GM18909 (cell line): ENCODE data around the gene IKZF2.

Source experiments
- ATAC-seq: cut with Tn5 transposase; IDR thresholded peaks from one replicate; pipeline ENCODE4 v1.9.1; 2021; ENCODE audit warnings: mild to moderate bottlenecking; ENCODE audit not compliant: unreplicated experiment, poor library complexity

Gene IKZF2

DNA sequence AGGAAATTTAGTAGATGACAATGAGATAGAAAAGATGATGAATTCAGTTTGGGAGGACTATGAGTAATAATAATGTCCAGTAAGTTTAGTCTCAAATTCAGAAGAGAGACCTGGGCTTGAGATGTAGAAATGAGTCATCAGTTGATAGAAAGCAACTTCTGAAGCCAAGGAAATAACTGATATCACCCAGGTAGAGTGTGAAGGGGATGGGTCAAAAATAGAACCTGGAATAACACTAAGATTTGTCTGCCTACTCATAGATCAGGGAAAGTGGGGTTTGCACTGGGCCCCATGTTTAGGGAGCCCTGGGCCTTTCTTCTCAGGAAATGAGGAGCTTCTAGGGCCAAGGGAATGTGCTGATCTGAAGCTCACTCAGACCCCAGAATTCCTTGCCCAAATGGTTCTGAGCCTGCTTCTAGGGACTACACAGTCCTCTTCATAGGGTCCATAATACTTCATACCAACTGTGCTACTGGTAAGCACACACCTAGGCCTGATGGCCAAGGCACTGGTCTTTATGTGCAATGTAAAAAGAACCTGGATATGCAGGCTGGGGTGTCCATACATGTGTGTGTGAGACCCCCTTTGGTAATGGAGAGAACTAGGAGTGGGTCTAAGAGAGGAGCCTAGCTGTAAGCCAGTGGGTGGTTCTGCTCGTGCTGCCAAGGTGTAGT is 141.2 kb downstream of the IKZF2 start:
- peak; percentile 55 for ATAC-seq

DNA sequence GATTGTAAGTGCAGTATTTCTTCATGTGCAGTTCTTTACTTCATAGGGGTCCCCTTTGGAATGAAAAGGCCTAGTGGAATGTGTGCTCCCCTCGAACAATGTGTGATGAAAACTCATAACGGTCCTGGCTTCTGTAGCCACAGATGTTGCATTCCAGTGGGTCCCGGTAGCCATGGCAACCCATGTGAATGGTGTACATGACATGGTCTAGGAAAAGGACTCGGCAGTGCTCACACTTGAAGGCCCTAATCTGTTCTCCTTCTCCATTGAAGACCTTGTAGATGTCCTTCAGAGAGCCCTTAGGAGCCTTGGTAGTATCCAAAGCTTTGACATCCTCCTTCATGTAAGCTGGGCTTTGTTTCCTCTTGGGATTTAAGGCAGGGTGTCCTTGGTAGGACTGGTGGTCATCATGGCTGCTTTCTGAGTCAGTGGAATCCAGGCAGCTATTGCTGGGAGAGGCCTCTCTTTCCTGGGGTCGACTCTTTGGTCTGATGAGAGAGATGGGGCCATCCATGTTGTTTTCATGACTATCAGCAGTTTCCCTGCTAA is 144.0 kb downstream of the IKZF2 start:
- no peak for ATAC-seq

DNA sequence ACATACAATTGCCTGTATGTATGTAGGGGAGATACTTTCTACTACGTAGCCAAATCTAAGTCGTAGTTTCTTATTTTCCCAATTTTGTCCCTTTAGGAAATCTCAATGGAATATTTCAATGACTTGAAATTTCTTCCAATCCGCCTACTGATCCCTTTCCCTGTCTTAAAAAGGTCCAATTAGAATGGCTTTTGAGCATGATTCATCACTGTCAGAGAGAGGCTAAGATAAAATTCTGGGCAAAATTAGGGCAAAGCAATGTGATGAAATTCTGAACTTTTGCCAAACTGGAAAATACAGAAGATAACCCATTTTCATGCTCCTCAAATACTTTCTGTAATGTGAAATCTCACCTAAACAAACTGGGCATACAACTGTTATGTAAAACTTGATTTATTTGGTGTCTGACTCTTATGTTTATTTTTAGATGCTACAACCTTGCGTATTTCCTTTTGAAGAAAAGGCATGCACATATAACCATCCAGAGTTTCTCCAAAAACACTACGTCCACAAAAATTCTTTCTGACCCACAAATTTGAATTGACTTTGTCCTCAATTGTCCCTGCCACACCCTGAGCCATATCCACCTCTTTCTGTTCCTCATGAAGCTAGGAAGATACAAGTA is 147.1 kb downstream of the IKZF2 start:
- ATAC-seq = no peak

DNA sequence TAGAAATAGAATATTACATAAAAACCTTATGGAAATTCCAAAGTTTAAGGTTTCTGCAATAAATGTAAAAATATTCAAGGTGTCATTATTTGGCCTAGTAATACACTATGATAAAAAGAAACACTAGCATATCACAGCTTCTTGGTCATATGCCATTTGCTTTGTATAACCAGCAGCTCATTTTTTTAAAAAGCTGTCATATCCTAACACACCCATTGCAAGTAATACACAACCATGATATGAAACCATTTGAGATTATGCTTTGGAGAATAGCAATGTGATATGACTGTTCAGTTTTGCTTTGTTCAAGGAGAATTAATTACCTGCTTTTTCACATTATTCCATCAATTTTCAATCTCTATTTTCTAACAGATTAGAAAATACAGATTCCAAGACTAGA is 149.0 kb downstream of the IKZF2 start:
- peak; percentile 47 for ATAC-seq

DNA sequence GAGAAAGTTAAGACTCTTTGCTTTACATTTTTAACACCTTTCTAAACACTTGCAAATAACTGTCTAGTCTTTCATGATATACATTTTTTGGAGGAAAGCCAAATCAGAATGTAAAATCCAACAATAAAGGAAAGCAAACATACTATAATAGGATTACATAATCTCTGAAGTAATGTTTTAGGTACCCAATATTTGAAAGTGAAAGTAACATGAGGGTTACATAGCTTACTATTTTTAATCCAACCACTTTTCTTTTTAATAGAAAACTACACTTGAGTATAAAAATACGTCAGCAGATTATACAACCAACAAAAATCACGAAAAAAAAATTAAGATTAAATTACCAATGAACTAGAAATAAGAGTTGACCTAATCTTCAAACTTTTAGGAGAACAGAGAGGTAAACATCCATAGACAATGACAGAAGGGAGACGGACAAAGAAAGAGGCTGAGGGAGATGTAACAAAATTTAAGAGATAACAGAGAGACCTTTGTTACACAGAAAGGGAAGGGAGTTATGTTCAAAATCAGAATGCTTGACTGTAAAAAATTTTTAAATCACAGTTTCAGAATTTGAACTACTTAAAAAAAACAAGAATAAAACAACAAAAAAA is 150.0 kb downstream of the IKZF2 start:
- ATAC-seq = no peak

DNA sequence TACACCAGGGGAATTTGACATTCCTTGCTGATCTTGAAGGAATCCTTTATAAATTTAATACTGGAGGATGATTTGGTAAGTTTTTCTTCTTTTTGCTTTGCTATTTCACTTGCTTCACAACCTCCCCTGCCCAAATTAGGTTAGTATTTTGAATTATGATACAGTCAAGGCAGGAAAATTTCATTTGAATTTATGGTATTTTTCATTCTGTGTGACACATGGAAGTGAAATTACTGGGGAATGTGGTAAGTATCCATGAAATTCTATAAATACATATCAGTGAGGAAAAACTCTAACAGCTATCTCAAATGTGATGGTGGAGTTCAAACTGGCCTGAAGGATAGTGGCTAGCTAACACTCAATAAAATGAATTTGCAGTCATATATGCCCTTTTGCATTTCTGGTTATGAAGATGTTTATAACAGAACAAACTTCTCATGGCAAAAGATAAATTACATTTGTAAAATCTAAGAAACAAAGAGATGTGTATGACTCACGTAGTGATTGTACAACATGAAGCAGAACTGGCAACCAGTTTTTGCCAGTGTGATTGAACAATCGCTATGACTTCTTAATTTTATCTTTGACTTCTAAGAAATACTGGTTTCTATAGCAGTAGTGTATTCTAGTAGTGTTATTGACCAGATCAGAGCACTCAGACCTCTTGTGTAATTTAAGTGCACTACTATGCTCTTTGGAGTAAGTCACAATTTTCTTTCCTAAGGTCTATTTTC is 152.6 kb downstream of the IKZF2 start:
- no peak for ATAC-seq

DNA sequence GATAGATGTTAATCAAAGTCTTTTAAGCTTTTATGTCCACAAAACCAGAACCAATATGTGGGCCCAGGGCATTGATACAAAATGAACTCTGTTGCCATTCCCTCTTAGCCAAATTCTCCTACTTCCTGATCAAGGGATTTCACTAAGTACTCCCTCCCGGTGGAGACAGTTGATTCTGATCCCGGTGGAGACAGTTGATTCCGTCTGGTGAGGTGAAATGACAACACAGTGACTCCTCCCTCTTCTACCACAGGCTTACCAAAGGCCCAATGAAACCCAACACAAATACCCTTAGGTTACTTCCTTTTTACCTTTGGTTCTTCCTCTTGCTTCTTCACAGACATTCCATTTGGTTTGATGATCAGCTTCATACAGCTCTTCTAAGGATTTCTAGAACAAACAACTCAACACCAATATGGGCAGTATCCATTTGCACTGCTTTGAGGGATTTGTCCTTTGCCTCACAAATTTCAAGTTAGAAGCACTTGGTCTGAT is 153.8 kb downstream of the IKZF2 start:
- no peak for ATAC-seq

DNA sequence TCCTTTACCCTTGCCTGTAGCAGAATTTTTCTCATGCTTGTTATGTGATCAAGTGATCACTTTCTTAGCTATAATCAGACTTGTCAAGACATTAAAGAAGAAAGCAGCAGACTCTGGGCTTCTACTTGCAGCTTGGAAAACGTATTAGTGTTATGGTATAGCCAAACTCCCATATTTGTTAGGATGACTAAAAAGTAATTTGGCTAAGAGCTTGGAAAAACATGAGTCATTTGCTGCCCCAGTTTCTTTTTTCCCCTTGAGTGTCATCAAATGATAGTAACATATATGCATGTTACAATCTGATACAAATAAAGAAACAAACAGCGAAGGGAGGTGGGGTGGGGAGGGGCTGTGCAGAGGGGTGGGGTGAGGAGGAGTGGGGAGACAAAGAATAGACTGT is 155.5 kb downstream of the IKZF2 start:
- ATAC-seq = no peak

DNA sequence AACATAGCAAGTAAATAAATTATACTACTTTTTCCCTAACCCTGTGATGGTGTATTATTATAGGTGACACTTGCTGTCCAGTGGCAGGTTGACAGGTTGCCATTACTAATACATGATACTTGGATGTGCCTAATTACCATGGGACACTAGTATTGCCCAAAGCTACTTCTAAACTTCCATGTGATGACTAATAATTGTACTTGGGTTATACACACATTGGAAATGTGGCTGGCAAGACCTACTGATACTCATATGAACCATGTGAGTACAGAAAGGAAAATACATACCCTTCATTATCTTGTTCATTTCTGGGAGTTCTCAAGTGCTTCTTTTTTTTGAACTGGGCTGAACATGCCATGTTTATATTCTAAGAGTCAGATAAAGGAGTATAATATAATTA is 156.4 kb downstream of the IKZF2 start:
- ATAC-seq = no peak

DNA sequence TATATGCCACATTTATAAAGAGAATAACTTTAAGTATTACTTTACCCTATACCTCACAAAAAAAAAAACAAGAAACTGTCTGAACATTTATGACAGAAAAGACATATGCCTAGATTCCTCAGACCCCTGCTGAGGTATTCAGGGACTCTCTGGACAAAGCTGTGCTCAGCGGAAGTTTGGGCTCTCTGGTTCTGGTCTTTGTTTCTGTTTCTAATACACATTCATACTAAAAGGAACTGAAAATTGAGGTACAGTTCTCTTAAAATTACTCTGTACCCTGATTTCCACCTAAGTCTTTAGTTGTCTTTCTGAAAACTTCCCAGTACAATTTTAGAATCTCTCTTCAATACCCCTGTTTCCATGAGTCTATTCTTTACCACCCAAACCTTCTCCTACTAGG is 160.3 kb downstream of the IKZF2 start:
- peak; percentile 89 for ATAC-seq

DNA sequence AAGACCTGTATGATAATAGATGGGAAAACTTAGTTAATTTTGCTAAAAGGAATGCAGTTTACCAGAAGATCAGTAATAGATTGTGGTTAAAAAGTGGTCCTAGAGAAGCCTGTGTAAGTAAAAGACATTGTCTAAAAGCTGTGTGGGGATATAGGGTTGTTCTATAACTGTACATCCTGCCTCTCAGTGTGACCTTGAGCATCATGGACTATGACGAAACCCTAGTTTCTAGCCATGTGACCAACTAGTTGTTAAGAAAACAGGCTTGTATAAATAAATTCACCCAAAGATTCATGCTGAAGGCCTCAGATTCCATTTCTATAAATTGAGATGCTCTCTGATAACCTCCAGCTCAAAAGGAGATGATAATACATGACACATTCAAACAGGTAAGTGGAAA is 160.7 kb downstream of the IKZF2 start:
- peak; percentile 90 for ATAC-seq

DNA sequence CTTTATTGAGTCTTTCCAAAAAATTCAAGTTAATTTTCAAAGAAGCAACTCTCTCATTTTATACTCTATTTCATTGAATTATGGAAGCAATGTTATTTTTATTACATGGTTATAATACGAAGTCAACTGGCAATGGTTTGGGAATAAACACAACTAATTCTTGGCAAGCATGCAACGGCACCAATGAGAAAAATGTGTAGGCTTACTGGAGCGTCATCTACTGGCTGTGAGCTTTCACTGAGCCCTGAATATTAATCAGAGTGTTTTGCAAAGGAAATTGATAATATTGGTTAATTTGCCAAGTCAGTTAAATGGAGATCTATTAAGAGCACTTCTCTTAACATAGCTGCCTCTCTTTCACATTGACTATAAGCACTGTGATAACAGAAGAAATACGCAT is 163.9 kb downstream of the IKZF2 start:
- ATAC-seq = no peak

DNA sequence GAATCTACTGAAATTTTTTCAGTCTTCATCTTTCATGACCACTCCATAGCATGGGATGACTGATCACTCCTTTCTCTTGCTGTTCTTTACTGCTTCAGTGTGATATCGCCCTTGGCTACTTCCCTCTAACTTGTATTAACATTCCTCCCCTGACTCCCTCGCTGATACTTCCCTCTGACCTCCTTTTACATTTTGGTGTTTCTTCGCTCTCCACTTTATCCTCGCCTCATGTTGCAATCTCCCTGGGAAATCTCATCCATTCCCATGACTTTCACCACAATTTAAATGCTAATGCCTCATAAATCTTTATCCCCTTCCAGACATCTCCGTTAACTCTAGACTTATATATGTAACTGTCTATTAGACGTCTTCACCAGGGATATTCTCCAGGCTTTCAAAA is 167.3 kb downstream of the IKZF2 start:
- no peak for ATAC-seq

DNA sequence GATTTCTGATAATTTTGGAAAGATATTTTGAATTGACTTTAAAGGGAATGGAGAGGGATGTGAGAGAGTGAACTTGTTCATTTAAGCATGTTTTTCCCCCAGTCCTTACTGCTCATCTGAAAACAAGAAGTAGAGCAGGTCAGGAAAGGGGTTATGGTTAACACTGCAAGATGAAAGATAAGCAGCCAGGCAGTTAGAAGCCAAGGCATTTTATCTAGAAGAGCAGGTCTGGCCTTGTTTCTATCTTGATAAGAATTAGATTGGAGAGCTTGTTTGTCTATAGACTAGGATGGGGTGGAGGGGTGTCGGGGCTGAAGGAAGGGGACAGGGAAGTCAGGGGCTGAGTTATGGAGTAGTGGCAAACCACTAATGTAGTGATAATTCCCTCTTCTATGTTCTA is 171.6 kb downstream of the IKZF2 start:
- ATAC-seq = no peak

DNA sequence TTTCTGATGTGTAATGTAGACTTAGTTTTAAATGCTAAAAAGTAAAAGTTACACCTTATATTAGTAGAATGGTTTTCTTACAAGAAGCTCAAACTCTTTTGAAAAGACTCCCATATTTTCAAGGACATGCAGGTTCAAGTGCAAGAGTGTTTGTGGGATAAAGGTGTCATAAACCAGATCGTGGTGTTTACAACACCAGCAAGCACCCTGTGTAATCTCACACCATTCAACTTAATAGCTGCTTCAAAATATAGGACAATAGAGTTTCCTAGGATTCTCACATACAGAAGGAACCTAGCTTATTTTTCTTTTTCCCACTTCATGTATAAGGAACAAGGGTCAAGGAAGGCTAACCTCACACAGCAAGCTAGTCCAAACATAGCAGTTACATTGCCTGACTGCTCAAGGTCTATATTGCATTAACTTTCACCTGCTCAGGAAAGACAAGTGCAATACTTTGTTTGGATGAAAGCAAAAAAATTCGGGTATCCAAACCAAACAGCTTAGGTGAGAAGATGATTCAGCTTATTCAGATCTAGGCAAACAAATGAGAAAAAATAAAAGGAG is 172.3 kb downstream of the IKZF2 start:
- no peak for ATAC-seq

DNA sequence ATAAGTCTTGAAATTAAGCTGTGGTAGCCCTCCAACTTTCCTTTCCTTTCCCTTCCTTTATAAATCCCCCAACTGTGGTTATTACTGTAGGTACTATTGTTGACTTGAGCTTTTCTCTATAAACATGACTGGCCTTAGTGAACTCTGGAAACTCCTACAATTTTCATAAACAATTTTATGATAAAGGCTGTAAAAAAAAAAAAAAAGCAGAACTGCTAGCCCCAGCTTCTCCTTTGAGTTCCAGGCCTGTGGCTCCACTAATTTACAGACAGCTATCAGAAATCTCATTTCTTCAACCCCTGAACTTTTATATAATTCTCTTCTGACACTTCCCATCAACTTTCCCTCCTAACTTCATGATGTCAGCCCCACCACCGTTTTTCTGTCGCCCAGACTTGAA is 174.3 kb downstream of the IKZF2 start:
- no peak for ATAC-seq

DNA sequence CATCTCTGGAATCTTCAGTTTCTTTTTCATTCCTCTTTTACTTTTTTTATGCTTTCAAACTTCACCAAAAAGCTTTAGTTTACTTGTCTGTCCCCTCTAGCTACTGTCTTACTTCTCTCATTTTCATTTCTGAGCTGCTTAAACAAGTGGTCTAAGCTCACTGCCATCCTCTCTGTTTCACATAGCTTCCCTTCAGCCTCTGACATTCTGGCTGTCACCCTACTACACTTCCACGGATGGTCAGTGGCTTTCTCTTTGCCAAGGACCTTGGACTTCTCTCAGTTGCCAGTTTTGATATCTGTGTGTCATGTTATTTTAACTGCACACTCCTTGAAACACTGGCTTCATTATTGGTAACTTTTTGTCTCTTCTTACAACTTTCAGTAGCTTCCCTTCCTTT is 176.1 kb downstream of the IKZF2 start:
- no peak for ATAC-seq

DNA sequence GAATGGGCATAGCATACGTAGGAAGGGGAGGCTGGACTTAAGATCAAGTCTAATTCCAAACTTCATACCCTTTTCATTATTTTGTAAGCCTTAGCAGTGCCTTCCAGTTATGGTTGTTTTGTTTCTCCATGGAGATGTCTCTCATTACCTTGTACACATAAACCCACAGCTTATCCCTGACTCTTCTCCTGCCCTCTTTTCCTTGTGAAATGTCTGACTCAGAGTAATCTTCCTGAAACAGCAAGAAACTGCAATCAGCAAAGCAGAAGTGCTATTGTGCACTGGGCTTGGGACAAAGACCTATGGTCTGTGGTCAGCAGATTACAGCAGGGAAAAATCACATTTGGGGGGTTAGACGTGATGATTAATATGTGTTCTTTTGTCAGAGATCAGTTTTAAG is 176.7 kb downstream of the IKZF2 start:
- no peak for ATAC-seq

DNA sequence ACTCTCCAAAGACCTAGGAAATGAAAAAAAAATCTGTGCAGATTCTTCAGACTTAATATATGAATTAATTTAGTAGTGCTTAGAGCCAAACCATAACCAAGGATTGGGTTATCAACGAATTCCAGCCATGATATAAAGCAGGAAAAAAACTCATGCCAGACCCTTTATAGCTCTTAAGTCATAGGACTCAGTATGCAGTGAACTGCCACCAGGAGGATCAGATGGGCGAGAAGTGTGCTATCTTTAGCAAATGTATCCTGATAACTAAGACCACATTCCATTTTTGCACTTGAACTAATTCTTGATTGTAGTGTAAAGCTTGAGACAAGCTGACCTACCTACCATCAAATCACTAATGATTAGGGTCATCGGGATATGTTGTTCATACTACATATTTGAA is 178.1 kb downstream of the IKZF2 start:
- no peak for ATAC-seq

DNA sequence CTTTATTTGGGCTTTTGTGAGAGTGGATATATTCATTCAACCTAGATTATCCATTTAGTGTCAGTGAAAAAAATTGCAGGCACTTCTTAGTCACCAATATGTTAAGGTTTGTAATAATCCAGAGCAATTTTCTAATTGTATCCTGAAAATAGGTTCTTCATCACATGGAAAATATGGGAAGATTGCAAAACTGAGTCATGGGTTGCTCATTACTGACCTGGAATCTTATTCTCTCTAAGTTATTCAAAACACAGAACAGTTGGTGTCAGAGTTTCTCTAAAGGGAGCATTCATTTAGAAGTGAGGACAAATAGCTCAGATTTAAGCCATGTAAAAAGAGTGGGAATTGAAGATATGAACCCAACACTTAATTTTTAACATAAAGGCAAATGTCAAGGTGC is 181.3 kb downstream of the IKZF2 start:
- no peak for ATAC-seq
